ENCODE data around the gene UPK2. TPM values are rescaled to one million over a fixed set of nuclear protein-coding genes. Genes with fewer than 3 reads are reported as not detected.

Gene UPK2
- total and polyA plus RNA-seq, 2 of the 13 experiments (the other 11 are each of a cell fraction or from before 2014, with no cell fraction given): not detected

DNA sequence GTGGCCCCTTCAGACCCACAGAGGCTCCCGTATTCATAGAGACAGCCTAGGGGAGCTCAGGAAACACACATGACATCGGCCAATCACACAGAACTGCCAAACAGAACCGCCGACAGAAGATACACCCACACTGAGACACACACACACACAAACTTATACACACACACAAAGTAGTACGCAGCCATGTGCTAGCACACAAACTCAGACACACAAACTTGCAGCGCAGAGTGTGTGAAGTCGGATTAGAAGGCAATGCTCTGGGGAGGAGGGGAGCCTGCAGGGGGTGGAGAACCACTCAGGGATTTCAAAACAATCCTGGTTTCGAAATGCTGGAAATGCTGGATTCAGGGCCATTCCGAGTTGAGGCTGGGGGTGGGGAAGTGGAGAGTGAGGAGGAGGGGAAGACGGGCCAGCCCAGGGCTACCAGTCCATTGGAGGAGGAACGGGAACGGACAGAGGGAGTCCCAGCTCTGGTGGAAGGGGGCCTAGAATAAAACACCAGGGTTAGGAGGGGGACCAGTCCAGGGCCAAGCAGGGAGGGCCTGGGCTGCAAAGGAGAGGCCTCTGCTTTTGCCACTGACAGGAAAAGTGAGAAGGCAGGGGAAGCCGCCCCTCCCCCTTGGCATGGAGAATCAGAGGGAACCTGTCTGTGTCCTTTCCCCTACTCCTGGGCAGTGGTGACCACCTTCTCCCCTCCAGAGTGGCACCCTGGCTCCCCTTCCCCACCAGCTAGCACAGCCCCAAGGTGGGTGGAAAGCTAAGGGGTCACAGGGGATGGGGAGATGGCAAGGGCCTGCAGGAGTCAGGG is 34.8 kb upstream of the UPK2 start (continued):
- TF ChIP-seq, protein P1, sequence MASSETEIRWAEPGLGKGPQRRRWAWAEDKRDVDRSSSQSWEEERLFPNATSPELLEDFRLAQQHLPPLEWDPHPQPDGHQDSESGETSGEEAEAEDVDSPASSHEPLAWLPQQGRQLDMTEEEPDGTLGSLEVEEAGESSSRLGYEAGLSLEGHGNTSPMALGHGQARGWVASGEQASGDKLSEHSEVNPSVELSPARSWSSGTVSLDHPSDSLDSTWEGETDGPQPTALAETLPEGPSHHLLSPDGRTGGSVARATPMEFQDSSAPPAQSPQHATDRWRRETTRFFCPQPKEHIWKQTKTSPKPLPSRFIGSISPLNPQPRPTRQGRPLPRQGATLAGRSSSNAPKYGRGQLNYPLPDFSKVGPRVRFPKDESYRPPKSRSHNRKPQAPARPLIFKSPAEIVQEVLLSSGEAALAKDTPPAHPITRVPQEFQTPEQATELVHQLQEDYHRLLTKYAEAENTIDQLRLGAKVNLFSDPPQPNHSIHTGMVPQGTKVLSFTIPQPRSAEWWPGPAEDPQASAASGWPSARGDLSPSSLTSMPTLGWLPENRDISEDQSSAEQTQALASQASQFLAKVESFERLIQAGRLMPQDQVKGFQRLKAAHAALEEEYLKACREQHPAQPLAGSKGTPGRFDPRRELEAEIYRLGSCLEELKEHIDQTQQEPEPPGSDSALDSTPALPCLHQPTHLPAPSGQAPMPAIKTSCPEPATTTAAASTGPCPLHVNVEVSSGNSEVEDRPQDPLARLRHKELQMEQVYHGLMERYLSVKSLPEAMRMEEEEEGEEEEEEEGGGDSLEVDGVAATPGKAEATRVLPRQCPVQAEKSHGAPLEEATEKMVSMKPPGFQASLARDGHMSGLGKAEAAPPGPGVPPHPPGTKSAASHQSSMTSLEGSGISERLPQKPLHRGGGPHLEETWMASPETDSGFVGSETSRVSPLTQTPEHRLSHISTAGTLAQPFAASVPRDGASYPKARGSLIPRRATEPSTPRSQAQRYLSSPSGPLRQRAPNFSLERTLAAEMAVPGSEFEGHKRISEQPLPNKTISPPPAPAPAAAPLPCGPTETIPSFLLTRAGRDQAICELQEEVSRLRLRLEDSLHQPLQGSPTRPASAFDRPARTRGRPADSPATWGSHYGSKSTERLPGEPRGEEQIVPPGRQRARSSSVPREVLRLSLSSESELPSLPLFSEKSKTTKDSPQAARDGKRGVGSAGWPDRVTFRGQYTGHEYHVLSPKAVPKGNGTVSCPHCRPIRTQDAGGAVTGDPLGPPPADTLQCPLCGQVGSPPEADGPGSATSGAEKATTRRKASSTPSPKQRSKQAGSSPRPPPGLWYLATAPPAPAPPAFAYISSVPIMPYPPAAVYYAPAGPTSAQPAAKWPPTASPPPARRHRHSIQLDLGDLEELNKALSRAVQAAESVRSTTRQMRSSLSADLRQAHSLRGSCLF (CRISPR knock-in tag; IDR thresholded peaks at IDR 0.05; ENCODE audit: borderline replicate concordance): no peak
- TF ChIP-seq, protein P2, sequence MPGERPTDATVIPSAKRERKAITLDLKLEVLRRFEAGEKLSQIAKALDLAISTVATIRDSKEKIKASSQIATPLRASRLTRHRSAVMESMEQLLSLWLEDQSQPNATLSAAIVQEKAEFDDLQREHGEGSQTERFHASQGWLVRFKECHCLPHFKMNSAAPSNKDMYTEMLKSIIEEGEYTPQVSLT (CRISPR knock-in tag; IDR thresholded peaks at IDR 0.05; ENCODE audit: borderline replicate concordance, low read depth): no peak
- TF ChIP-seq, protein P3, sequence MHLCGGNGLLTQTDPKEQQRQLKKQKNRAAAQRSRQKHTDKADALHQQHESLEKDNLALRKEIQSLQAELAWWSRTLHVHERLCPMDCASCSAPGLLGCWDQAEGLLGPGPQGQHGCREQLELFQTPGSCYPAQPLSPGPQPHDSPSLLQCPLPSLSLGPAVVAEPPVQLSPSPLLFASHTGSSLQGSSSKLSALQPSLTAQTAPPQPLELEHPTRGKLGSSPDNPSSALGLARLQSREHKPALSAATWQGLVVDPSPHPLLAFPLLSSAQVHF (CRISPR knock-in tag; IDR thresholded peaks at IDR 0.05): no peak
- TF ChIP-seq, protein P4, sequence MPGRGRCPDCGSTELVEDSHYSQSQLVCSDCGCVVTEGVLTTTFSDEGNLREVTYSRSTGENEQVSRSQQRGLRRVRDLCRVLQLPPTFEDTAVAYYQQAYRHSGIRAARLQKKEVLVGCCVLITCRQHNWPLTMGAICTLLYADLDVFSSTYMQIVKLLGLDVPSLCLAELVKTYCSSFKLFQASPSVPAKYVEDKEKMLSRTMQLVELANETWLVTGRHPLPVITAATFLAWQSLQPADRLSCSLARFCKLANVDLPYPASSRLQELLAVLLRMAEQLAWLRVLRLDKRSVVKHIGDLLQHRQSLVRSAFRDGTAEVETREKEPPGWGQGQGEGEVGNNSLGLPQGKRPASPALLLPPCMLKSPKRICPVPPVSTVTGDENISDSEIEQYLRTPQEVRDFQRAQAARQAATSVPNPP (CRISPR knock-in tag; IDR thresholded peaks at IDR 0.05): no peak
- TF ChIP-seq, protein P5, sequence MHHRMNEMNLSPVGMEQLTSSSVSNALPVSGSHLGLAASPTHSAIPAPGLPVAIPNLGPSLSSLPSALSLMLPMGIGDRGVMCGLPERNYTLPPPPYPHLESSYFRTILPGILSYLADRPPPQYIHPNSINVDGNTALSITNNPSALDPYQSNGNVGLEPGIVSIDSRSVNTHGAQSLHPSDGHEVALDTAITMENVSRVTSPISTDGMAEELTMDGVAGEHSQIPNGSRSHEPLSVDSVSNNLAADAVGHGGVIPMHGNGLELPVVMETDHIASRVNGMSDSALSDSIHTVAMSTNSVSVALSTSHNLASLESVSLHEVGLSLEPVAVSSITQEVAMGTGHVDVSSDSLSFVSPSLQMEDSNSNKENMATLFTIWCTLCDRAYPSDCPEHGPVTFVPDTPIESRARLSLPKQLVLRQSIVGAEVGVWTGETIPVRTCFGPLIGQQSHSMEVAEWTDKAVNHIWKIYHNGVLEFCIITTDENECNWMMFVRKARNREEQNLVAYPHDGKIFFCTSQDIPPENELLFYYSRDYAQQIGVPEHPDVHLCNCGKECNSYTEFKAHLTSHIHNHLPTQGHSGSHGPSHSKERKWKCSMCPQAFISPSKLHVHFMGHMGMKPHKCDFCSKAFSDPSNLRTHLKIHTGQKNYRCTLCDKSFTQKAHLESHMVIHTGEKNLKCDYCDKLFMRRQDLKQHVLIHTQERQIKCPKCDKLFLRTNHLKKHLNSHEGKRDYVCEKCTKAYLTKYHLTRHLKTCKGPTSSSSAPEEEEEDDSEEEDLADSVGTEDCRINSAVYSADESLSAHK (CRISPR knock-in tag; IDR thresholded peaks at IDR 0.05; ENCODE audit: borderline replicate concordance): no peak
- TF ChIP-seq BRCA1 (CRISPR knock-in tag; IDR thresholded peaks at IDR 0.05) (no peak), U2AF1 (optimal IDR thresholded peaks at IDR 0.05; ENCODE audit: low read depth, low read length) (no peak), NR2F6 (IDR thresholded peaks at IDR 0.05) (peak; percentile 46; the same call in 1 of the 2 replicates), NR2F6 (CRISPR knock-in tag; IDR thresholded peaks at IDR 0.05) (peak; percentile 69), ZNF550 (CRISPR knock-in tag; IDR thresholded peaks at IDR 0.05; ENCODE audit: borderline replicate concordance) (no peak), PRPF4 (IDR thresholded peaks at IDR 0.05; ENCODE audit: low read depth, low read length, poor library complexity, severe bottlenecking) (peak; percentile 100), ZNF644 (CRISPR knock-in tag; IDR thresholded peaks at IDR 0.05; ENCODE audit: low read depth) (no peak), ASH2L (IDR thresholded peaks at IDR 0.05; ENCODE audit: insufficient read length, low read depth, low read length) (peak; percentile 71), ZNF749 (CRISPR knock-in tag; IDR thresholded peaks at IDR 0.05; ENCODE audit: borderline replicate concordance) (no peak), ZNF317 (CRISPR knock-in tag; IDR thresholded peaks at IDR 0.05) (no peak; the same call in 1 of the 2 replicates)
- TF ChIP-seq, protein P6, sequence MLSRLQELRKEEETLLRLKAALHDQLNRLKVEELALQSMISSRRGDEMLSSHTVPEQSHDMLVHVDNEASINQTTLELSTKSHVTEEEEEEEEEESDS (CRISPR knock-in tag; IDR thresholded peaks at IDR 0.05; ENCODE audit: borderline replicate concordance): no peak
- TF ChIP-seq, protein P7, sequence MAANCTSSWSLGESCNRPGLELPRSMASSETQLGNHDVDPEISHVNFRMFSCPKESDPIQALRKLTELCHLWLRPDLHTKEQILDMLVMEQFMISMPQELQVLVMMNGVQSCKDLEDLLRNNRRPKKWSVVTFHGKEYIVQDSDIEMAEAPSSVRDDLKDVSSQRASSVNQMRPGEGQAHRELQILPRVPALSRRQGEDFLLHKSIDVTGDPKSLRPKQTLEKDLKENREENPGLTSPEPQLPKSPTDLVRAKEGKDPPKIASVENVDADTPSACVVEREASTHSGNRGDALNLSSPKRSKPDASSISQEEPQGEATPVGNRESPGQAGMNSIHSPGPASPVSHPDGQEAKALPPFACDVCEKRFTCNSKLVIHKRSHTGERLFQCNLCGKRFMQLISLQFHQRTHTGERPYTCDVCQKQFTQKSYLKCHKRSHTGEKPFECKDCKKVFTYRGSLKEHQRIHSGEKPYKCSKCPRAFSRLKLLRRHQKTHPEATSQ (CRISPR knock-in tag; IDR thresholded peaks at IDR 0.05; ENCODE audit: borderline replicate concordance): no peak

Data from HepG2 (cell line).